Sigmoid colon (tissue), 4 donors: ENCODE results near the gene NIPSNAP3A.

ENCODE experiments used
- EP300 ChIP-seq, 4 donors: sonication (generic); formaldehyde crosslinking; IDR thresholded peaks; one replicate each; pipeline ENCODE4 v1.6.1; 2017; ENCODE audit warnings: antibody characterized with exemption in 4 of 4
- POLR2A ChIP-seq, 2 donors: fragments of 450-650 bp; IDR thresholded peaks; one replicate each; pipeline ENCODE4 v1.6.1; 2016; ENCODE audit warnings: antibody characterized with exemption in 2 of 2, mild to moderate bottlenecking in 2 of 2, moderate library complexity in 2 of 2
- TF ChIP-seq, protein P1 (sequence below), 4 experiments: fragments of 450-650 bp in 3 of 4; fragments of 200-600 bp in 1 of 4; IDR thresholded peaks; one replicate each; pipeline ENCODE4 v1.5.1; 2016 to 2019; ENCODE audit warnings: antibody characterized with exemption in 4 of 4, mild to moderate bottlenecking in 3 of 4, moderate library complexity in 2 of 4

GRCh38 chr9:104725014-104725413 is 22.5 kb upstream of the NIPSNAP3A start:
- TF ChIP-seq POLR2A (IDR thresholded peaks at IDR 0.05) (no peak), EP300 (IDR thresholded peaks at IDR 0.05) (no peak)
- TF ChIP-seq, protein P1, sequence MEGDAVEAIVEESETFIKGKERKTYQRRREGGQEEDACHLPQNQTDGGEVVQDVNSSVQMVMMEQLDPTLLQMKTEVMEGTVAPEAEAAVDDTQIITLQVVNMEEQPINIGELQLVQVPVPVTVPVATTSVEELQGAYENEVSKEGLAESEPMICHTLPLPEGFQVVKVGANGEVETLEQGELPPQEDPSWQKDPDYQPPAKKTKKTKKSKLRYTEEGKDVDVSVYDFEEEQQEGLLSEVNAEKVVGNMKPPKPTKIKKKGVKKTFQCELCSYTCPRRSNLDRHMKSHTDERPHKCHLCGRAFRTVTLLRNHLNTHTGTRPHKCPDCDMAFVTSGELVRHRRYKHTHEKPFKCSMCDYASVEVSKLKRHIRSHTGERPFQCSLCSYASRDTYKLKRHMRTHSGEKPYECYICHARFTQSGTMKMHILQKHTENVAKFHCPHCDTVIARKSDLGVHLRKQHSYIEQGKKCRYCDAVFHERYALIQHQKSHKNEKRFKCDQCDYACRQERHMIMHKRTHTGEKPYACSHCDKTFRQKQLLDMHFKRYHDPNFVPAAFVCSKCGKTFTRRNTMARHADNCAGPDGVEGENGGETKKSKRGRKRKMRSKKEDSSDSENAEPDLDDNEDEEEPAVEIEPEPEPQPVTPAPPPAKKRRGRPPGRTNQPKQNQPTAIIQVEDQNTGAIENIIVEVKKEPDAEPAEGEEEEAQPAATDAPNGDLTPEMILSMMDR (IDR thresholded peaks at IDR 0.05) = no peak
